Measurements from ENCODE around the gene FTMT. TPM values are rescaled to one million over a fixed set of nuclear protein-coding genes. Genes with fewer than 3 reads are reported as not detected.

Gene FTMT
- total RNA-seq, 1 donor from 2014 or later, result not detected

Other genes with a start within 250 kb of the FTMT start
- 7.9 TPM for gene SRFBP1, start 110.1 kb downstream of the FTMT start, total RNA-seq
- 6.6 TPM for gene LOX, start 226.4 kb downstream of the FTMT start, total RNA-seq